Mesenchymal stem cell (in vitro differentiated cells and primary cell): ENCODE measurements around the gene ACVR1.

Source experiments
- DNase-seq: peaks from one replicate; pipeline ENCODE4 v3.0.0-alpha.2; 2013
- H2AFZ ChIP-seq: one replicate; pipeline ENCODE4 v1.6.1; 2013; ENCODE audit warnings: low read depth, mild to moderate bottlenecking, control low read depth, inconsistent platforms, low read length, moderate library complexity
- H2AK5ac ChIP-seq: 2 replicates; pipeline ENCODE4 v1.6.1; 2013; ENCODE audit warnings: low read length, moderate library complexity, mild to moderate bottlenecking, inconsistent platforms; ENCODE audit not compliant: severe bottlenecking
- H2BK120ac ChIP-seq: one replicate; pipeline ENCODE4 v1.6.1; 2013; ENCODE audit warnings: low read depth, mild to moderate bottlenecking, inconsistent platforms, low read length, moderate library complexity
- H2BK12ac ChIP-seq, 2 experiments: one replicate each; pipeline ENCODE4 v1.6.1; 2013; ENCODE audit warnings: inconsistent platforms in 2 of 2, low read length in 2 of 2, mild to moderate bottlenecking in 2 of 2, moderate library complexity in 2 of 2, control low read depth in 1 of 2
- H2BK15ac ChIP-seq: one replicate; pipeline ENCODE4 v1.6.1; 2013; ENCODE audit warnings: mild to moderate bottlenecking, low read depth, inconsistent platforms; ENCODE audit not compliant: poor library complexity, severe bottlenecking
- H2BK5ac ChIP-seq: 2 replicates; pipeline ENCODE4 v1.6.1; 2013; ENCODE audit warnings: low read depth, mild to moderate bottlenecking, low read length, control low read depth, inconsistent platforms; ENCODE audit not compliant: poor library complexity, severe bottlenecking
- H3K14ac ChIP-seq, 2 experiments: one replicate each; pipeline ENCODE4 v1.6.1; 2013; ENCODE audit warnings: inconsistent platforms in 2 of 2, low read length in 2 of 2, control low read depth in 1 of 2, mild to moderate bottlenecking in 1 of 2, moderate library complexity in 1 of 2
- H3K18ac ChIP-seq, 2 experiments: one replicate each; pipeline ENCODE4 v1.6.1; 2013; ENCODE audit warnings: inconsistent platforms in 2 of 2, low read length in 2 of 2, control low read depth in 1 of 2, low read depth in 1 of 2, mild to moderate bottlenecking in 1 of 2
- H3K23ac ChIP-seq, 2 experiments: one replicate each; pipeline ENCODE4 v1.6.1; 2013; ENCODE audit warnings: inconsistent platforms in 2 of 2, low read length in 2 of 2, mild to moderate bottlenecking in 2 of 2, moderate library complexity in 2 of 2, control low read depth in 1 of 2
- H3K27ac ChIP-seq: 2 replicates; pipeline ENCODE4 v1.5.1; 2013; ENCODE audit warnings: mild to moderate bottlenecking, moderate library complexity, low read length, control low read depth, inconsistent platforms; ENCODE audit not compliant: poor library complexity, severe bottlenecking
- H3K27me3 ChIP-seq, 2 experiments: 2 replicates each; pipeline versions ENCODE4 v1.6.1 to v1.7.0; 2013; ENCODE audit warnings: low read length in 2 of 2, mild to moderate bottlenecking in 2 of 2, moderate library complexity in 2 of 2, control low read depth in 1 of 2, inconsistent platforms in 1 of 2; ENCODE audit not compliant: control insufficient read depth in 1 of 2, insufficient read depth in 1 of 2
- H3K36me3 ChIP-seq, 2 experiments: 2 replicates each; pipeline versions ENCODE4 v1.6.1 to v1.7.0; 2013; ENCODE audit warnings: low read length in 2 of 2, control low read depth in 1 of 2, inconsistent platforms in 1 of 2, low read depth in 1 of 2, mild to moderate bottlenecking in 1 of 2; ENCODE audit not compliant: insufficient read depth in 2 of 2, control insufficient read depth in 1 of 2
- H3K4ac ChIP-seq, 2 experiments: one replicate each; pipeline ENCODE4 v1.6.1; 2013; ENCODE audit warnings: inconsistent platforms in 2 of 2, low read length in 2 of 2, mild to moderate bottlenecking in 2 of 2, moderate library complexity in 2 of 2, control low read depth in 1 of 2, low read depth in 1 of 2
- H3K4me1 ChIP-seq: 2 replicates; pipeline ENCODE4 v1.6.1; 2013; ENCODE audit warnings: low read depth, low read length, control low read depth; ENCODE audit not compliant: control insufficient read depth, insufficient read depth
- H3K4me2 ChIP-seq: 2 replicates; pipeline ENCODE4 v1.6.1; 2013; ENCODE audit warnings: low read length, mild to moderate bottlenecking, inconsistent platforms; ENCODE audit not compliant: poor library complexity, severe bottlenecking
- H3K4me3 ChIP-seq, 2 experiments: 2 replicates each; pipeline versions ENCODE4 v1.5.1 to v1.7.0; 2013; ENCODE audit warnings: low read length in 2 of 2, mild to moderate bottlenecking in 2 of 2, control low read depth in 1 of 2, low read depth in 1 of 2; ENCODE audit not compliant: insufficient read depth in 1 of 2
- H3K79me1 ChIP-seq: replicated peaks from 2 replicates; pipeline ENCODE4 v1.6.1; 2013; ENCODE audit warnings: mild to moderate bottlenecking, control low read depth, low read length, inconsistent platforms; ENCODE audit not compliant: poor library complexity, severe bottlenecking
- H3K9ac ChIP-seq: 2 replicates; pipeline ENCODE4 v1.7.0; 2013; ENCODE audit warnings: mild to moderate bottlenecking, low read length, moderate library complexity
- H3K9me3 ChIP-seq: 2 replicates; pipeline ENCODE4 v1.7.0; 2013; ENCODE audit warnings: mild to moderate bottlenecking, low read length; ENCODE audit not compliant: control insufficient read depth
- H4K8ac ChIP-seq: one replicate; pipeline ENCODE4 v1.6.1; 2013; ENCODE audit warnings: inconsistent platforms, mild to moderate bottlenecking, low read length, moderate library complexity
- H4K91ac ChIP-seq: one replicate; pipeline ENCODE4 v1.6.1; 2013; ENCODE audit warnings: mild to moderate bottlenecking, low read length, inconsistent platforms
- WGBS: methylation state at CpG from one replicate; pipeline ENCODE4 v1.1.7; 2013; ENCODE audit warnings: mixed read lengths; 5-methylcytosine and 5-hydroxymethylcytosine counted together

Gene ACVR1

DNA sequence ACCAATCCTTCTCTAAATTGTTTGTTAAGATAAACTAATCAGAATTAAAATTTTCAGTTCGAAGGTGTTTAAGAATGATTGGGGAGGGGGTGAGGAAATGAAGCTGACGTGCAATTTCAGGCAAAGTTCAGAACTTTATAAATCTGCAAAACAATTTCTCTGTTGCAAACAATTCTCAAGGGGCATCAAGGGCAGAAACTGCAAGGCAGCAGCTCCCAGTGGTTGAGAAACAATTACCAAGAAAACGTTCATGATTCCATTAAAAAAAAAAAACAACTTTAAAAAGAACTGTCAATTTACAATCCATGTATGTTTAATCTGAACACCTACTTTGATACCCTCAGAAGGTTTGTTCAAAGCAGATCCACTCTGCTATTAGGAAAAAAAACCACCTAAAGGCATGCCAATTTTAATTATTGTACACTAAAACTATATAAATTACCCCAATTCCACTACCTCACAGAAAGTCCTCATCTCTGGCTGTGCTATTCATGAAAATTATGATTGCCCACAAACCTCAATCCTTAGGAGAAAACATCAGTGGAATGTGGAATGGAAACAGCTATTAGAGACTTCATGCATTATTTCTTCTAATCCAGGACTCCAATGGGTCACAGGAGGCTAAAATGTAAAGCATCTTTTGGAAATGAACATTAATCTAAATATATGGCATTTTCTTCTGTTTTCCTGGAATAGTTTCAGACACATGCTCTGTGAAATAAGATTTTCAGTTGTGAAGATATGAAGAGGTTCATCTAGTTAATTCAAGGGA is 127.6 kb downstream of the ACVR1 start:
- H3K4me2 ChIP-seq, result no peak overlapping the region
- peak overlapping the region; percentile 70 for H3K9ac ChIP-seq
- no peak for DNase-seq
- H3K23ac ChIP-seq, result no peak overlapping the region
- no peaks in the 10 kb centered on the region for H3K9me3 ChIP-seq
- peaks cover 21% of the 10 kb centered on the region for H3K79me1 ChIP-seq
- WGBS, result 89% methylated on average over 3 of the region's 3 CpGs
- peaks cover 14 to 47% of the 10 kb centered on the region in 2 experiments for H3K36me3 ChIP-seq
- H3K4me1 ChIP-seq, result peaks cover 21% of the 10 kb centered on the region
- H2AFZ ChIP-seq, result no peak overlapping the region
- no peaks in the 10 kb centered on the region for H3K27me3 ChIP-seq
- H2AK5ac ChIP-seq, result no peak overlapping the region
- H3K18ac ChIP-seq, result no peak overlapping the region
- no peak overlapping the region for H4K91ac ChIP-seq
- peak overlapping the region; percentile 87 for H3K27ac ChIP-seq
- no peak overlapping the region for H2BK5ac ChIP-seq
- H2BK12ac ChIP-seq, result no peak overlapping the region
- H3K4me3 ChIP-seq, result peak overlapping the region in 1 of 2 experiments; percentile 44
- no peak overlapping the region for H2BK15ac ChIP-seq
- no peak overlapping the region for H4K8ac ChIP-seq
- H3K14ac ChIP-seq, result no peak overlapping the region
- H3K4ac ChIP-seq, result no peak overlapping the region
- H2BK120ac ChIP-seq, result no peak overlapping the region

DNA sequence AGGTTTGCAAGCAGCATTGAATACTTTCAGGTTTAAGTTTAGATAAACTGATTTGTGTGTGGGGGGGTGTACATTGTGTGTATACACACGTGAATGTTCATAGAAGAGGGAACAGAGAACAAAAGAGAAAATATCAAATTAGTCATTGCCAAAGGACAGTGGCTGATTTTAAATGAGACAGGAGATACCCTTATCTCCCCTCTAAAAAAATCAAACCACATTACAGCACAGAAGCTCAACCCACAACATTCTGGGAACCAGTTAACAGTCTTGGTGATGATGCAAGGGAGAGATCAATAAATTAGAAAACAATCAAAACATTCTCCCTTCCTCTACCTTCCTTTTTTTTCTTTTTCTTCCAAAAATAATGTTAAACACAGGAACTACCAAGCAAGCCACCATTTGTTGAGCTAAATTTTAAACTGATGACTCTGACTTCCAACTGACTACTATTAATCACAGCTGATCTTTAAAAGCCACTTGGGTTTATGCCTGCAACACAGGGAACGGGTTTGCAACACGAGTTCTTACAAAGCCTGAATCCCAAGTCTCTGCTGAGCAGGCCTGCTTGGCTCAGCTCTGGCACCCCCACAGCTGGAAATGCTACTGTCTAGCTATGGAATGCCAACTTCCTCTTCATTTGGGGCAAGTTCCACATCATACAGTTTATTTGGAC is 128.3 kb downstream of the ACVR1 start:
- H2BK15ac ChIP-seq, result no peak overlapping the region
- no peak overlapping the region for H4K91ac ChIP-seq
- peak overlapping the region; percentile 27 for H4K8ac ChIP-seq
- DNase-seq, result peak; percentile 83
- WGBS, result 24% methylated on average over 2 of the region's 3 CpGs
- no peak overlapping the region for H3K23ac ChIP-seq
- no peak overlapping the region for H3K18ac ChIP-seq
- H3K27ac ChIP-seq, result peak overlapping the region; percentile 87
- H3K27me3 ChIP-seq, result no peaks in the 10 kb centered on the region
- H2BK5ac ChIP-seq, result no peak overlapping the region
- H3K9ac ChIP-seq, result peak overlapping the region; percentile 80
- peaks cover 17 to 50% of the 10 kb centered on the region in 2 experiments for H3K36me3 ChIP-seq
- no peak overlapping the region for H3K4ac ChIP-seq
- H2BK120ac ChIP-seq, result no peak overlapping the region
- H3K79me1 ChIP-seq, result peaks cover 25% of the 10 kb centered on the region
- no peak overlapping the region for H3K4me2 ChIP-seq
- no peak overlapping the region for H3K14ac ChIP-seq
- no peaks in the 10 kb centered on the region for H3K9me3 ChIP-seq
- H2AFZ ChIP-seq, result no peak overlapping the region
- H3K4me3 ChIP-seq, result peak overlapping the region in 1 of 2 experiments; percentile 58
- no peak overlapping the region for H2BK12ac ChIP-seq
- no peak overlapping the region for H2AK5ac ChIP-seq
- H3K4me1 ChIP-seq, result peaks cover 21% of the 10 kb centered on the region

DNA sequence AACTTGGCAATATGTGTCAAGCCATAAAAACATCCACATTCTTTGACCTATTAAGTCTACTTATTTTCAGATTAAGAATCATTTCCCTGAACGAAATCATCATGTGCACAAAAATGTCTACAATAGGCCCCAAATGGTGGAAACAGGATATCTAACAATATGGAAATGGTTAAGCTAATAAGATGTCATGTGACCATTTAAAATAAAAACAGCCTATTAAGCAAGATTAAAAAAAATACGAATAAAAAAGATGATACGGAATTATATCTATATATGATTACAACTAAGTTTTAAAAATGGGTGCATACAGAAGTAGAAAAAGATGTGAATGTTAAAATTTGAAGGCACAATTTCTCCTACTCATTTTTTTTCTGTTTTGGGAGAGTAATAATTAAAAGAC is 128.8 kb downstream of the ACVR1 start:
- Histone ChIP-seq H3K9ac (peak overlapping the region; percentile 80), H2AFZ (no peak overlapping the region), H3K79me1 (peaks cover 29% of the 10 kb centered on the region), H2BK15ac (no peak overlapping the region), H3K14ac (no peak overlapping the region), H2AK5ac (no peak overlapping the region), H4K8ac (no peak overlapping the region), H3K4me1 (peaks cover 21% of the 10 kb centered on the region), H3K27me3 (no peaks in the 10 kb centered on the region), H3K18ac (no peak overlapping the region), H3K23ac (no peak overlapping the region), H3K36me3 (peaks cover 22 to 49% of the 10 kb centered on the region in 2 experiments), H2BK12ac (no peak overlapping the region), H3K9me3 (no peaks in the 10 kb centered on the region), H4K91ac (no peak overlapping the region), H2BK5ac (no peak overlapping the region), H3K4ac (no peak overlapping the region), H2BK120ac (no peak overlapping the region), H3K4me3 (peak overlapping the region in 1 of 2 experiments; percentile 58), H3K4me2 (no peak overlapping the region), H3K27ac (no peak overlapping the region)
- WGBS, result no CpG with 5 or more reads among the region's 3 CpGs
- DNase-seq, result no peak

DNA sequence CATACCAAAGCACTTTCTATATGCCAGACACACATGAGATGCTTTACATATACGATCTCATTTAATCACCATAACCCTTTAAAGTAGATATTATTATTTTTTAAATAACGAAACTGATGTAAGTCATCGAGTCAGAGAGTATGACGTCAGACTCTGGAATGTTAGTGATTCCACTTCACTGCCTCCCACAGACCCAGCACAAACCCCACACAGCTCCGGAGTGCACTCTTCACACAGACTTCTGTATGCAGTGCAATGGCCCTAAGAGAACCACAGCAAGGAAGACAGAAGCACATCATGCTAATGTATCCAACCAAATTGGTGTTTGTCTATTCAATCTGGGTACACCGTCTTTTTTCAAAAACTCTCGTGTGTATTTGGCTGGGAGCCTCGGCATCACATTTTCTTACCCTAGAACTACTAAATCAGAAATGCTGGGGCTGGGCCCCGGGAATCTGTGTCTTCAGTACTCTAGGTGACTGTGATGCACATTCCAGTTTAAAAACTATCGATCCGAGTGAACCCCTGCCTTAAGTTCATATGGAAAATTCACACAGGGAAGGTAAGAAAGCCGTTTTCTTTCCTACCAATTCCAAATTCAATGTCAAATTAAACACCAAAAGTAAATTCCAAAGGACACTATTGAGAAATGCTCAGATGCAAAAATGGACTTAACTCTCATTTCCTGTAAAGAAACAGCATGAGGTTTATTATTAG is 129.7 kb downstream of the ACVR1 start:
- H3K4me3 ChIP-seq, result no peak overlapping the region
- peak overlapping the region in 1 of 2 experiments; percentile 7 for H3K14ac ChIP-seq
- H3K27ac ChIP-seq, result peak overlapping the region; percentile 89
- H2BK15ac ChIP-seq, result no peak overlapping the region
- H2AFZ ChIP-seq, result no peak overlapping the region
- H3K4me2 ChIP-seq, result peak overlapping the region; percentile 35
- H2BK120ac ChIP-seq, result no peak overlapping the region
- peak overlapping the region; percentile 77 for H2AK5ac ChIP-seq
- no peak overlapping the region for H4K91ac ChIP-seq
- H3K4me1 ChIP-seq, result peaks cover 15% of the 10 kb centered on the region
- H3K9me3 ChIP-seq, result no peaks in the 10 kb centered on the region
- peaks cover 32% of the 10 kb centered on the region for H3K79me1 ChIP-seq
- H3K4ac ChIP-seq, result no peak overlapping the region
- peak overlapping the region; percentile 78 for H3K9ac ChIP-seq
- peak; percentile 54 for DNase-seq
- 77% methylated on average over 11 of the region's 12 CpGs for WGBS
- peak overlapping the region in 1 of 2 experiments; percentile 66 for H3K18ac ChIP-seq
- no peaks in the 10 kb centered on the region for H3K27me3 ChIP-seq
- no peak overlapping the region for H2BK12ac ChIP-seq
- peak overlapping the region; percentile 35 for H2BK5ac ChIP-seq
- peaks cover 27 to 41% of the 10 kb centered on the region in 2 experiments for H3K36me3 ChIP-seq
- H4K8ac ChIP-seq, result peak overlapping the region; percentile 7
- no peak overlapping the region for H3K23ac ChIP-seq
